ENCODE data around the gene TEP1. TPM values are rescaled to one million over a fixed set of nuclear protein-coding genes. Genes with fewer than 3 reads are reported as not detected.

TEP1 gene
- total and polyA plus RNA-seq, 2 of the 13 experiments (the other 11 are each of a cell fraction or from before 2014, with no cell fraction given): 11.0 to 12.8 TPM

GRCh38 chr14:20429801-20430669 lies 16.7 kb upstream of the TEP1 start (continued):
- TF ChIP-seq ZBTB4 (CRISPR knock-in tag; IDR thresholded peaks at IDR 0.05; ENCODE audit: borderline replicate concordance) (0 out of 2 replicates have a peak, but pooled peaks have one; percentile 52), ZNF350 (CRISPR knock-in tag; IDR thresholded peaks at IDR 0.05; ENCODE audit: borderline replicate concordance, low read depth) (peak; percentile 84), RBM39 (IDR thresholded peaks at IDR 0.05; ENCODE audit: low read depth, low read length, poor library complexity, severe bottlenecking) (peak; percentile 45), POGZ (CRISPR knock-in tag; IDR thresholded peaks at IDR 0.05) (0 out of 2 replicates have a peak, but pooled peaks have one; percentile 19), ZNF441 (CRISPR knock-in tag; IDR thresholded peaks at IDR 0.05; ENCODE audit: borderline replicate concordance) (peak; percentile 42; the same call in 1 of the 2 replicates), THAP9 (CRISPR knock-in tag; IDR thresholded peaks at IDR 0.05; ENCODE audit: borderline replicate concordance) (peak; percentile 52; the same call in 1 of the 2 replicates), XRCC5 (optimal IDR thresholded peaks at IDR 0.05; ENCODE audit: low read length) (peak; percentile 20), SPEN (CRISPR knock-in tag; IDR thresholded peaks at IDR 0.05; ENCODE audit: low read depth) (peak; percentile 48), TIGD3 (CRISPR knock-in tag; IDR thresholded peaks at IDR 0.05; ENCODE audit: borderline replicate concordance) (0 out of 2 replicates have a peak, but pooled peaks have one; percentile 34), ZNF800 (CRISPR knock-in tag; IDR thresholded peaks at IDR 0.05) (no peak), ZBTB8A (CRISPR knock-in tag; IDR thresholded peaks at IDR 0.05; ENCODE audit: borderline replicate concordance, low read depth) (0 out of 2 replicates have a peak, but pooled peaks have one; percentile 25), POLR2AphosphoS2 (IDR thresholded peaks at IDR 0.05; ENCODE audit: low read depth, low read length) (no peak), ONECUT2 (CRISPR knock-in tag; IDR thresholded peaks at IDR 0.05) (no peak), GMEB2 (CRISPR knock-in tag; IDR thresholded peaks at IDR 0.05; ENCODE audit: low read depth) (no peak), CHD4 (IDR thresholded peaks at IDR 0.05; ENCODE audit: borderline replicate concordance, low read length) (no peak)
